ENCODE data around the gene MAP2K5. TPM values are rescaled to one million over a fixed set of nuclear protein-coding genes. Genes with fewer than 3 reads are reported as not detected.

Gene MAP2K5
- polyA plus RNA-seq, 2 of the 4 experiments (the other 2 are of a cell fraction) = 7.8 to 11.0 TPM

DNA sequence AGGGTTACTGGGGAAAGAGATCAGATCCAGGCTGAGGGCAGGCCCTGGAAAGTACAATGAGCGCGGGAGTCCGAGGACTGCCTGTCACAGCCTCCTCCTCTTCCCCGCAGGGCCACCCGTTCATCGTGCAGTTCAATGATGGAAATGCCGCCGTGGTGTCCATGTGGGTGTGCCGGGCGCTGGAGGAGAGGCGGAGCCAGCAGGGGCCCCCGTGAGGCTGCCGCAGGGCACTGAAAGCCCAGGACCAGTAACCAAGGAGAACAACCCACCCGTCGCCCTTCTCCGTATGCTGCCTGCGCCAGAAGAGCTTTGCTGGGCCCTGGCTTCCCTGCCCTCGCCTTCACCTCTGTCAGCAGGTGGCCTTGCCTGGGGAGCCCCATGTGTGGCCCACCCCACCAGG lies 264.0 kb downstream of the MAP2K5 start (continued):
- TF ChIP-seq, protein P1, sequence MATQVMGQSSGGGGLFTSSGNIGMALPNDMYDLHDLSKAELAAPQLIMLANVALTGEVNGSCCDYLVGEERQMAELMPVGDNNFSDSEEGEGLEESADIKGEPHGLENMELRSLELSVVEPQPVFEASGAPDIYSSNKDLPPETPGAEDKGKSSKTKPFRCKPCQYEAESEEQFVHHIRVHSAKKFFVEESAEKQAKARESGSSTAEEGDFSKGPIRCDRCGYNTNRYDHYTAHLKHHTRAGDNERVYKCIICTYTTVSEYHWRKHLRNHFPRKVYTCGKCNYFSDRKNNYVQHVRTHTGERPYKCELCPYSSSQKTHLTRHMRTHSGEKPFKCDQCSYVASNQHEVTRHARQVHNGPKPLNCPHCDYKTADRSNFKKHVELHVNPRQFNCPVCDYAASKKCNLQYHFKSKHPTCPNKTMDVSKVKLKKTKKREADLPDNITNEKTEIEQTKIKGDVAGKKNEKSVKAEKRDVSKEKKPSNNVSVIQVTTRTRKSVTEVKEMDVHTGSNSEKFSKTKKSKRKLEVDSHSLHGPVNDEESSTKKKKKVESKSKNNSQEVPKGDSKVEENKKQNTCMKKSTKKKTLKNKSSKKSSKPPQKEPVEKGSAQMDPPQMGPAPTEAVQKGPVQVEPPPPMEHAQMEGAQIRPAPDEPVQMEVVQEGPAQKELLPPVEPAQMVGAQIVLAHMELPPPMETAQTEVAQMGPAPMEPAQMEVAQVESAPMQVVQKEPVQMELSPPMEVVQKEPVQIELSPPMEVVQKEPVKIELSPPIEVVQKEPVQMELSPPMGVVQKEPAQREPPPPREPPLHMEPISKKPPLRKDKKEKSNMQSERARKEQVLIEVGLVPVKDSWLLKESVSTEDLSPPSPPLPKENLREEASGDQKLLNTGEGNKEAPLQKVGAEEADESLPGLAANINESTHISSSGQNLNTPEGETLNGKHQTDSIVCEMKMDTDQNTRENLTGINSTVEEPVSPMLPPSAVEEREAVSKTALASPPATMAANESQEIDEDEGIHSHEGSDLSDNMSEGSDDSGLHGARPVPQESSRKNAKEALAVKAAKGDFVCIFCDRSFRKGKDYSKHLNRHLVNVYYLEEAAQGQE (IDR thresholded peaks at IDR 0.05) = no peak

DNA sequence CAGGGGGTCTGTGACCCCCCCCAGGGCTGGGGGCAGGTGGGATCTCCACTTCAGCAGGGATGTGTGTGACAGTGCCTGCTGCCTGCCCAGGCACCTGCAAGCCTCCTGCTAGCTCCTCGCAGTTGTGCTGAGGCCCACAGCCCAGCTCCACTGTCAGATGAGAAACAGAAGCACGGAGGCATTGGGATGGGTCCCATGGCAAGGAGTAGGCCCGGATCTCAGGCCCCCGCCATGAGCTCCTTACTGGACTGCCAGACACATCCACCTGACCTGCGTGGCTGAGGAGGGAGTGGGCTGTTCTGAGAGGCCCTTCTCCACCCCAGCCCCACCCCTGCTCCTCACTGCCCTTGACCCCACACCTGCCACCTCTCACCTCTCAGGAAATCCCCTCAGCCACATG lies 264.6 kb downstream of the MAP2K5 start:
- WGBS (ENCODE audit: missing lambda C conversion rate) = 83% methylated on average over 5 of the region's 5 CpGs
- no peak overlapping the region for H3K27ac ChIP-seq
- H3K4me3 ChIP-seq = no peak overlapping the region
- ATAC-seq = no peak
- POLR2A ChIA-PET = no interaction called here
- H3K4me1 ChIP-seq = no peaks in the 10 kb centered on the region
- CTCF ChIA-PET = interaction anchor here (0.6 to 1.7 kb wide), 6 partner anchors 18 to 385 kb away, joined by 3 to 4 read pairs (median 3); no protein-coding TSS in a partner anchor
- H3K9me3 ChIP-seq = no peaks in the 10 kb centered on the region
- no peak for FAIRE-seq
- no peak for DNase-seq (ENCODE audit: low read depth in 1 of 2, low spot score in 1 of 2)
- H3K4me2 ChIP-seq = no peak overlapping the region
- TF ChIP-seq GATA3 (IDR thresholded peaks at IDR 0.05; ENCODE audit: borderline replicate concordance) (no peak), TFCP2L1 (CRISPR knock-in tag; IDR thresholded peaks at IDR 0.05) (no peak), CBX2 (IDR thresholded peaks at IDR 0.05; ENCODE audit: borderline replicate concordance, low read depth) (no peak), KDM1A (IDR thresholded peaks at IDR 0.05; ENCODE audit: low read depth) (no peak), KDM5A (IDR thresholded peaks at IDR 0.05) (no peak), RARB (CRISPR knock-in tag; IDR thresholded peaks at IDR 0.05) (no peak), ESRRA (IDR thresholded peaks at IDR 0.05; ENCODE audit: borderline replicate concordance, low read length) (no peak), CBX8 (IDR thresholded peaks at IDR 0.05) (no peak), MAFK (IDR thresholded peaks at IDR 0.05; ENCODE audit: partially characterized antibody) (no peak)
- TF ChIP-seq, protein P2, sequence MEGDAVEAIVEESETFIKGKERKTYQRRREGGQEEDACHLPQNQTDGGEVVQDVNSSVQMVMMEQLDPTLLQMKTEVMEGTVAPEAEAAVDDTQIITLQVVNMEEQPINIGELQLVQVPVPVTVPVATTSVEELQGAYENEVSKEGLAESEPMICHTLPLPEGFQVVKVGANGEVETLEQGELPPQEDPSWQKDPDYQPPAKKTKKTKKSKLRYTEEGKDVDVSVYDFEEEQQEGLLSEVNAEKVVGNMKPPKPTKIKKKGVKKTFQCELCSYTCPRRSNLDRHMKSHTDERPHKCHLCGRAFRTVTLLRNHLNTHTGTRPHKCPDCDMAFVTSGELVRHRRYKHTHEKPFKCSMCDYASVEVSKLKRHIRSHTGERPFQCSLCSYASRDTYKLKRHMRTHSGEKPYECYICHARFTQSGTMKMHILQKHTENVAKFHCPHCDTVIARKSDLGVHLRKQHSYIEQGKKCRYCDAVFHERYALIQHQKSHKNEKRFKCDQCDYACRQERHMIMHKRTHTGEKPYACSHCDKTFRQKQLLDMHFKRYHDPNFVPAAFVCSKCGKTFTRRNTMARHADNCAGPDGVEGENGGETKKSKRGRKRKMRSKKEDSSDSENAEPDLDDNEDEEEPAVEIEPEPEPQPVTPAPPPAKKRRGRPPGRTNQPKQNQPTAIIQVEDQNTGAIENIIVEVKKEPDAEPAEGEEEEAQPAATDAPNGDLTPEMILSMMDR (IDR thresholded peaks at IDR 0.05) = no peak

DNA sequence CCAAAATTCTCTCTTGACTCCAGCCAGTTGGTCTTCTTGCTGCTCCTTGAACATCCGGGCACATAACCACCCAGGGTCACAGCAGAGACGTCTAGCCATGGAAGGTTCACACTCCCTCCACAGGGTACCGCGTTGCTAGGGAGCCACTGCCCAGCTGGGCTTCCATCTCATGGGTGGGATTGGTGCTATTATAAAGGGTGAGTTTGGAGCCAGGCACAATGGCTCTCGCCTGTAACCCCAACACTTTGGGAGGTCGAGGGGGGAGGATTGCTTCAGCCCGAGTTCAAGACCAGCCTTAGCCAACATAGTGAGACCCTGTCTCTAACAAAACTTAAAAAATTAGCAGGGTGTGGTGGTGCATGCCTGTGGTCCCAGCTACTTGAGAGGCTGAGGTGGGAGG lies 265.3 kb downstream of the MAP2K5 start:
- FAIRE-seq = no peak
- DNase-seq (ENCODE audit: low read depth in 1 of 2, low spot score in 1 of 2) = no peak
- no peak for ATAC-seq
- no peak overlapping the region for H3K27ac ChIP-seq
- no peaks in the 10 kb centered on the region for H3K4me1 ChIP-seq
- POLR2A ChIA-PET = no interaction called here
- H3K4me3 ChIP-seq = no peak overlapping the region
- CTCF ChIA-PET = interaction anchor here (0.6 to 1.7 kb wide), 5 partner anchors 19 to 226 kb away, joined by 3 to 4 read pairs (median 3); no protein-coding TSS in a partner anchor
- 82% methylated on average over 7 of the region's 7 CpGs for WGBS (ENCODE audit: missing lambda C conversion rate)
- no peak overlapping the region for H3K4me2 ChIP-seq
- H3K9me3 ChIP-seq = no peaks in the 10 kb centered on the region
- TF ChIP-seq, protein P3, sequence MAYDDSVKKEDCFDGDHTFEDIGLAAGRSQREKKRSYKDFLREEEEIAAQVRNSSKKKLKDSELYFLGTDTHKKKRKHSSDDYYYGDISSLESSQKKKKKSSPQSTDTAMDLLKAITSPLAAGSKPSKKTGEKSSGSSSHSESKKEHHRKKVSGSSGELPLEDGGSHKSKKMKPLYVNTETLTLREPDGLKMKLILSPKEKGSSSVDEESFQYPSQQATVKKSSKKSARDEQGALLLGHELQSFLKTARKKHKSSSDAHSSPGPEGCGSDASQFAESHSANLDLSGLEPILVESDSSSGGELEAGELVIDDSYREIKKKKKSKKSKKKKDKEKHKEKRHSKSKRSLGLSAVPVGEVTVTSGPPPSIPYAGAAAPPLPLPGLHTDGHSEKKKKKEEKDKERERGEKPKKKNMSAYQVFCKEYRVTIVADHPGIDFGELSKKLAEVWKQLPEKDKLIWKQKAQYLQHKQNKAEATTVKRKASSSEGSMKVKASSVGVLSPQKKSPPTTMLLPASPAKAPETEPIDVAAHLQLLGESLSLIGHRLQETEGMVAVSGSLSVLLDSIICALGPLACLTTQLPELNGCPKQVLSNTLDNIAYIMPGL (CRISPR knock-in tag; IDR thresholded peaks at IDR 0.05; ENCODE audit: borderline replicate concordance) = no peak
- TF ChIP-seq, protein P4, sequence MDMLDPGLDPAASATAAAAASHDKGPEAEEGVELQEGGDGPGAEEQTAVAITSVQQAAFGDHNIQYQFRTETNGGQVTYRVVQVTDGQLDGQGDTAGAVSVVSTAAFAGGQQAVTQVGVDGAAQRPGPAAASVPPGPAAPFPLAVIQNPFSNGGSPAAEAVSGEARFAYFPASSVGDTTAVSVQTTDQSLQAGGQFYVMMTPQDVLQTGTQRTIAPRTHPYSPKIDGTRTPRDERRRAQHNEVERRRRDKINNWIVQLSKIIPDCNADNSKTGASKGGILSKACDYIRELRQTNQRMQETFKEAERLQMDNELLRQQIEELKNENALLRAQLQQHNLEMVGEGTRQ (IDR thresholded peaks at IDR 0.05) = no peak
- no peak for TF ChIP-seq POLR2A (IDR thresholded peaks at IDR 0.05; ENCODE audit: low read length)
- TF ChIP-seq JUN (IDR thresholded peaks at IDR 0.05) = no peak
- TF ChIP-seq RCOR1 (IDR thresholded peaks at IDR 0.05; ENCODE audit: low read depth, low read length) = no peak
- no peak for TF ChIP-seq ZSCAN20 (CRISPR knock-in tag; IDR thresholded peaks at IDR 0.05)
- TF ChIP-seq FOSB (CRISPR knock-in tag; IDR thresholded peaks at IDR 0.05) = no peak
- no peak for TF ChIP-seq BHLHE40 (IDR thresholded peaks at IDR 0.05; ENCODE audit: low read depth, low read length)
- no peak for TF ChIP-seq RFX5 (IDR thresholded peaks at IDR 0.05)
- TF ChIP-seq EHMT2 (IDR thresholded peaks at IDR 0.05; ENCODE audit: low read depth) = no peak
- TF ChIP-seq ESRRA (IDR thresholded peaks at IDR 0.05; ENCODE audit: borderline replicate concordance, low read length) = no peak
- no peak for TF ChIP-seq KDM5A (IDR thresholded peaks at IDR 0.05)
- TF ChIP-seq JUNB (IDR thresholded peaks at IDR 0.05) = no peak
- TF ChIP-seq FOSL2 (IDR thresholded peaks at IDR 0.05) = no peak
- no peak for TF ChIP-seq FOSL2 (CRISPR knock-in tag; IDR thresholded peaks at IDR 0.05)
- no peak for TF ChIP-seq SREBF2 (IDR thresholded peaks at IDR 0.05)
- TF ChIP-seq TP53 (CRISPR knock-in tag; IDR thresholded peaks at IDR 0.05) = no peak
- TF ChIP-seq ZFP36 (IDR thresholded peaks at IDR 0.05; ENCODE audit: borderline replicate concordance, partially characterized antibody) = no peak
- no peak for TF ChIP-seq HOXB5 (CRISPR knock-in tag; IDR thresholded peaks at IDR 0.05)
